GM12874 (cell line): ENCODE measurements around the gene ARHGAP29.

ENCODE experiments used
- TF ChIP-seq, protein P1 (sequence below): IDR thresholded peaks from 2 replicates; pipeline ENCODE4 v1.5.1; 2011; ENCODE audit warnings: low read depth, mild to moderate bottlenecking, control low read depth, low read length, moderate library complexity; ENCODE audit not compliant: insufficient read depth

The ARHGAP29 gene

GRCh38 chr1:94237291-94238226 lies at the start of gene ARHGAP29:
Gene ARHGAP29, minus strand, starts transcription at chr1:94237584. Its CDS starts 5,973 bp downstream, at chr1:94231611.
- TF ChIP-seq, protein P1, sequence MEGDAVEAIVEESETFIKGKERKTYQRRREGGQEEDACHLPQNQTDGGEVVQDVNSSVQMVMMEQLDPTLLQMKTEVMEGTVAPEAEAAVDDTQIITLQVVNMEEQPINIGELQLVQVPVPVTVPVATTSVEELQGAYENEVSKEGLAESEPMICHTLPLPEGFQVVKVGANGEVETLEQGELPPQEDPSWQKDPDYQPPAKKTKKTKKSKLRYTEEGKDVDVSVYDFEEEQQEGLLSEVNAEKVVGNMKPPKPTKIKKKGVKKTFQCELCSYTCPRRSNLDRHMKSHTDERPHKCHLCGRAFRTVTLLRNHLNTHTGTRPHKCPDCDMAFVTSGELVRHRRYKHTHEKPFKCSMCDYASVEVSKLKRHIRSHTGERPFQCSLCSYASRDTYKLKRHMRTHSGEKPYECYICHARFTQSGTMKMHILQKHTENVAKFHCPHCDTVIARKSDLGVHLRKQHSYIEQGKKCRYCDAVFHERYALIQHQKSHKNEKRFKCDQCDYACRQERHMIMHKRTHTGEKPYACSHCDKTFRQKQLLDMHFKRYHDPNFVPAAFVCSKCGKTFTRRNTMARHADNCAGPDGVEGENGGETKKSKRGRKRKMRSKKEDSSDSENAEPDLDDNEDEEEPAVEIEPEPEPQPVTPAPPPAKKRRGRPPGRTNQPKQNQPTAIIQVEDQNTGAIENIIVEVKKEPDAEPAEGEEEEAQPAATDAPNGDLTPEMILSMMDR = no peak

- TF ChIP-seq, protein P1 = no peak
These were observed 49.6 kb upstream of the ARHGAP29 start for GRCh38 chr1:94286864-94287437.

DNA sequence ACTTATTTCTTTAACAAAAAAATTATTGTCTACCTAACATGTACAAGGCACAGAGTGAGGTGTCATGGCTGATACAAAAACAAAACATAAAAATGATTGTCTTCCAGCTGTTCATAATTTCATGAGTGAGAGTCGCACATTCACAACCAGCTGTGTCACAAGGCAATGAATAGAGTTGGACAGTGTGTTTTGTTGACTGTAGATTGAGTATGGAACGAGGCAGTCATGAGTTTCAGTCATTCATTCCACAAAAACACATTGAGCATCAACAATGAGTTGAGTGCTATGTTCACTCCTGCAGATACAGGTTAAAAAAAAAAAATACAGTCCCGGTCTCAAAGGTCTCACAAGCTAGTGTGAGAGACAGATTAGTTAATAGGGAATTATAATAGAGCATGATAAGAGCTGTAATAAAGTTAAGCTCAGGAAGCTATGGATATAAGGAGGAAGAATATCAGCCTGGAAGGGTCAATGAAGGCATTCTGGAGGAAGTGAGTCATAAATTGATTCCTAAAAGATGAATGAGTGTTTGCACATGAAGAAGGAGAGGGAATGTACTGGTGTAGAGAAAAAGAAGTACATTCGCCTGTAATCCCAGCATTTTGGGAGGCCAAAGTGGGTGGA lies 47.8 kb upstream of the ARHGAP29 start:
- TF ChIP-seq, protein P1 = no peak

GRCh38 chr1:94284476-94284875 lies 47.1 kb upstream of the ARHGAP29 start:
- TF ChIP-seq, protein P1 = no peak

DNA sequence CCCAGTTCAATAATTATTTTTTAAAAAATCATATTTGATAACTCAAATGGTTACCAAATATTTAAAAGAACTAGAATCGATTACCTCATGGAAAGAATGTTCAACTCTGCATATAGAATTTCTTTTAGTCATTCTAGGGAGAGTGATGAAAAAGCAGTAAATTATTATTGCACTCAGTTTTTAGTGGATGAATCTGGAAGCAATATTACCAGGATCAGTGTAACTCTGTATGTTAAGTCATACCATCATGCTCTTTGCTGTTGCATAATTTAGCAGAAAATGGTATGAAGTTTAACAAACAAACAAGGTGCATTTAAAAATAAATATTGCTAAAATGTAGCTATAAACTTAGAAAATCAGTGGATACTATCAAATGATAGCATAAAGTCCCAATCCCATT lies 46.1 kb upstream of the ARHGAP29 start:
- TF ChIP-seq, protein P1 = no peak

- TF ChIP-seq, protein P1 = no peak
These were observed 44.8 kb upstream of the ARHGAP29 start for GRCh38 chr1:94282143-94282711.
